Muscle of back (tissue), 10 donors: ENCODE data around the gene SCARF2. TPM values are rescaled to one million over a fixed set of nuclear protein-coding genes. Genes with fewer than 3 reads are reported as not detected.

Experiments used
- polyA plus RNA-seq, 10 donors: library from polyadenylated mRNA; unstranded; fragments of 120-200 nt; gene quantifications; one replicate each; pipeline ENCODE4 v1.2.1, GENCODE V29; 2013; ENCODE audit not compliant: insufficient read length in 10 of 10

SCARF2 gene
- polyA plus RNA-seq, 10 donors = 9.5 to 21.0 (median 14.5) TPM

Other genes starting within 250 kb of the SCARF2 start
- gene RTN4R, start 169.5 kb downstream of the SCARF2 start, polyA plus RNA-seq = 10 to 100 TPM in 5 of 10 donors, 1 to 10 TPM in 5; 6.3 to 13.1 (median 10.9) TPM
- gene DGCR6L, start 117.8 kb downstream of the SCARF2 start, polyA plus RNA-seq = 100 to 1,000 TPM in 1 of 10 donors, 10 to 100 TPM in 9; 37.7 to 101 (median 55.8) TPM
- 10 to 100 TPM; 10.6 to 17.8 (median 13.7) TPM for gene ZNF74, start 43.7 kb downstream of the SCARF2 start, polyA plus RNA-seq
- gene KLHL22, start 58.0 kb upstream of the SCARF2 start, polyA plus RNA-seq = 10 to 100 TPM; 27.6 to 38.3 (median 31.8) TPM
- 10 to 100 TPM; 29.6 to 48.2 (median 38.3) TPM for gene MED15, start 69.8 kb upstream of the SCARF2 start, polyA plus RNA-seq